HG03045 (cell line): ENCODE data around the gene ADISSP.

Experiments
- ATAC-seq: cut with Tn5 transposase; IDR thresholded peaks from one replicate; pipeline ENCODE4 v1.9.1; 2021; ENCODE audit warnings: mild to moderate bottlenecking, moderate library complexity; ENCODE audit not compliant: unreplicated experiment

ADISSP gene

GRCh38 chr20:3720626-3721025, 46.9 kb downstream of the ADISSP start:
- ATAC-seq: no peak

- no peak for ATAC-seq
Observed at GRCh38 chr20:3720068-3720467, 47.5 kb downstream of the ADISSP start.

GRCh38 chr20:3719046-3719445, 48.5 kb downstream of the ADISSP start:
- no peak for ATAC-seq

- no peak for ATAC-seq
Observed at GRCh38 chr20:3716195-3716834, 51.2 kb downstream of the ADISSP start.

GRCh38 chr20:3714092-3714491, 53.5 kb downstream of the ADISSP start:
- ATAC-seq: no peak

- no peak for ATAC-seq
Observed at GRCh38 chr20:3712279-3712873, 55.2 kb downstream of the ADISSP start, which contains the start of gene SIGLEC1. TSS of gene SIGLEC1 (minus strand) at chr20:3712600. CDS start at chr20:3707128, 5,472 bp downstream.

GRCh38 chr20:3711484-3711941, 56.0 kb downstream of the ADISSP start:
- no peak for ATAC-seq

- no peak for ATAC-seq
Observed at GRCh38 chr20:3710703-3711483, 56.7 kb downstream of the ADISSP start.

- ATAC-seq: no peak
Observed at GRCh38 chr20:3710011-3710466, 57.5 kb downstream of the ADISSP start.

- ATAC-seq: no peak
Observed at GRCh38 chr20:3707508-3707899, 60.0 kb downstream of the ADISSP start.

- no peak for ATAC-seq
Observed at GRCh38 chr20:3706774-3707507, 60.6 kb downstream of the ADISSP start.

GRCh38 chr20:3705970-3706739, 61.4 kb downstream of the ADISSP start:
- no peak for ATAC-seq

GRCh38 chr20:3705491-3705969, 62.0 kb downstream of the ADISSP start:
- no peak for ATAC-seq

GRCh38 chr20:3704087-3704486, 63.5 kb downstream of the ADISSP start:
- ATAC-seq: no peak
